ENCODE data around the gene THRA. TPM values are rescaled to one million over a fixed set of nuclear protein-coding genes. Genes with fewer than 3 reads are reported as not detected.

The THRA gene
- total and polyA plus RNA-seq, 9 of the 15 experiments (the other 6 are each of a cell fraction or from before 2014, with no cell fraction given): 0.34 to 23.4 (median 12.7) TPM

GRCh38 chr17:40122999-40123810 is 60.4 kb downstream of the THRA start (continued):
- TF ChIP-seq THRA (IDR thresholded peaks at IDR 0.05): no peak
- TF ChIP-seq ZNF12 (CRISPR knock-in tag; IDR thresholded peaks at IDR 0.05): no peak
- no peak; the same call in 1 of the 2 replicates for TF ChIP-seq NR2C2 (CRISPR knock-in tag; IDR thresholded peaks at IDR 0.05)
- TF ChIP-seq NR2C2 (tag; IDR thresholded peaks at IDR 0.05): peak; percentile 93
- no peak for TF ChIP-seq ESRRB (CRISPR knock-in tag; IDR thresholded peaks at IDR 0.05; ENCODE audit: borderline replicate concordance)
- TF ChIP-seq FOXA1 (IDR thresholded peaks at IDR 0.05; ENCODE audit: borderline replicate concordance): no peak
- TF ChIP-seq POLR2B (IDR thresholded peaks at IDR 0.05; ENCODE audit: low read depth, partially characterized antibody): peak; percentile 51
- 0 out of 2 replicates have a peak, but pooled peaks have one; percentile 56 for TF ChIP-seq NBN (IDR thresholded peaks at IDR 0.05; ENCODE audit: low read depth)
- TF ChIP-seq ZNF140 (CRISPR knock-in tag; IDR thresholded peaks at IDR 0.05): no peak
- 0 out of 2 replicates have a peak, but pooled peaks have one; percentile 28 for TF ChIP-seq SMARCE1 (IDR thresholded peaks at IDR 0.05)
- no peak for TF ChIP-seq HNRNPUL1 (IDR thresholded peaks at IDR 0.05; ENCODE audit: low read length)
- TF ChIP-seq MAX (CRISPR knock-in tag; IDR thresholded peaks at IDR 0.05): no peak
- no peak for TF ChIP-seq HIVEP1 (CRISPR knock-in tag; IDR thresholded peaks at IDR 0.05)
- TF ChIP-seq ATF3 (IDR thresholded peaks at IDR 0.05): no peak
- TF ChIP-seq ATF3 (CRISPR knock-in tag; conservative IDR thresholded peaks at IDR 0.05): no peak
- TF ChIP-seq SMARCA5 (IDR thresholded peaks at IDR 0.05): no peak
- peak; percentile 58 for TF ChIP-seq MTA1 (IDR thresholded peaks at IDR 0.05; ENCODE audit: borderline replicate concordance)
- no peak for TF ChIP-seq ZKSCAN3 (CRISPR knock-in tag; IDR thresholded peaks at IDR 0.05)
- TF ChIP-seq ZNF175 (CRISPR knock-in tag; IDR thresholded peaks at IDR 0.05; ENCODE audit: low read depth): no peak
- TF ChIP-seq NFYB (IDR thresholded peaks at IDR 0.05; ENCODE audit: extremely low read depth, insufficient read length): no peak
- TF ChIP-seq PRDM10 (IDR thresholded peaks at IDR 0.05; ENCODE audit: partially characterized antibody): no peak
- TF ChIP-seq ZNF766 (CRISPR knock-in tag; conservative IDR thresholded peaks at IDR 0.05): no peak
- TF ChIP-seq ZNF263 (CRISPR knock-in tag; IDR thresholded peaks at IDR 0.05; ENCODE audit: borderline replicate concordance): no peak

Data from K562 (cell line).